Epithelial cell of esophagus (primary cell): ENCODE measurements around the gene RBMS3.
A peak's percentile ranks its signal among the peaks of the same experiment; 100 is the strongest.
"Not testable (repeated sequence)": the region's sequence is repeated elsewhere in the genome, so short reads cannot be mapped to it uniquely, and the experiment has no call there.

Experiments
- DNase-seq: peaks from one replicate; pipeline ENCODE4 v3.0.0; 2010; ENCODE audit warnings: low read depth
- H3K4me3 ChIP-seq: 2 replicates; pipeline ENCODE4 v1.5.1; 2011; ENCODE audit warnings: mild to moderate bottlenecking, low read length, control low read depth
- CTCF ChIP-seq: IDR thresholded peaks from 2 replicates; pipeline ENCODE4 v1.5.1; 2011; ENCODE audit warnings: low read depth, mild to moderate bottlenecking, low read length, control low read depth, inconsistent platforms; ENCODE audit not compliant: insufficient read depth; ENCODE audit errors: missing control alignments

Gene RBMS3

GRCh38 chr3:29319262-29319661, 38.4 kb downstream of the RBMS3 start:
- no peak for DNase-seq
- no peak for TF ChIP-seq CTCF
- no peak overlapping the region for H3K4me3 ChIP-seq

- TF ChIP-seq CTCF = no peak
- DNase-seq = peak; percentile 27
- no peak overlapping the region for H3K4me3 ChIP-seq
Observed at GRCh38 chr3:29319798-29320197, 38.9 kb downstream of the RBMS3 start.

GRCh38 chr3:29322586-29322985, 41.7 kb downstream of the RBMS3 start:
- DNase-seq = no peak
- TF ChIP-seq CTCF = no peak
- H3K4me3 ChIP-seq = no peak overlapping the region

GRCh38 chr3:29324180-29324651, 43.3 kb downstream of the RBMS3 start:
- H3K4me3 ChIP-seq = peak overlapping the region; percentile 7
- no peak for TF ChIP-seq CTCF
- peak; percentile 77 for DNase-seq

- not testable (repeated sequence) for H3K4me3 ChIP-seq, DNase-seq
Observed at GRCh38 chr3:29326540-29326939, 45.7 kb downstream of the RBMS3 start.

- peak; percentile 5 for DNase-seq
- TF ChIP-seq CTCF = no peak
- H3K4me3 ChIP-seq = no peak overlapping the region
Observed at GRCh38 chr3:29329986-29330890, 49.4 kb downstream of the RBMS3 start.

- DNase-seq = peak; percentile 7
- TF ChIP-seq CTCF = no peak
- no peak overlapping the region for H3K4me3 ChIP-seq
Observed at GRCh38 chr3:29331035-29331434, 50.2 kb downstream of the RBMS3 start.
